H1 (cell line): ENCODE data around the gene PDE1C.

Experiments
- CREB1 ChIP-seq: IDR thresholded peaks from 2 replicates; pipeline ENCODE4 v1.6.1; 2012; ENCODE audit warnings: inconsistent platforms
- EZH2 ChIP-seq: fragments of 200-600 bp; sonication (generic); IDR thresholded peaks from 2 replicates; pipeline ENCODE4 v1.7.1; 2012; ENCODE audit warnings: low read depth, mild to moderate bottlenecking, moderate library complexity, low read length, inconsistent platforms; ENCODE audit not compliant: severe bottlenecking
- GTF2F1 ChIP-seq: IDR thresholded peaks from 2 replicates; pipeline ENCODE4 v1.6.1; 2012; ENCODE audit warnings: low read depth, low read length, improper control_type of control experiment, borderline replicate concordance
- POLR2A ChIP-seq, 2 experiments: IDR thresholded peaks; 1 replicate in 1 of 2; 2 replicates in 1 of 2; pipeline ENCODE4 v1.6.1; 2011; ENCODE audit warnings: low read depth in 2 of 2, low read length in 2 of 2, mild to moderate bottlenecking in 2 of 2; ENCODE audit errors: control extremely low read depth in 1 of 2
- POLR2AphosphoS5 ChIP-seq: IDR thresholded peaks from 2 replicates; pipeline ENCODE4 v1.6.1; 2011; ENCODE audit warnings: low read depth, low read length
- RBBP5 ChIP-seq: IDR thresholded peaks from 2 replicates; pipeline ENCODE4 v1.7.1; 2012; ENCODE audit warnings: low read depth, mild to moderate bottlenecking, inconsistent platforms, low read length, moderate library complexity, borderline replicate concordance
- SIRT6 ChIP-seq: IDR thresholded peaks from one replicate; pipeline ENCODE4 v1.7.1; 2012; ENCODE audit warnings: low read length, inconsistent platforms
- SIX5 ChIP-seq: IDR thresholded peaks from 2 replicates; pipeline ENCODE4 v1.6.1; 2011; ENCODE audit warnings: mild to moderate bottlenecking, low read depth, low read length
- SUZ12 ChIP-seq: fragments of 200-600 bp; sonication (generic); IDR thresholded peaks from 2 replicates; pipeline ENCODE4 v1.6.1; 2012; ENCODE audit warnings: mild to moderate bottlenecking, inconsistent platforms, low read length, moderate library complexity, mixed read lengths
- TAF1 ChIP-seq: IDR thresholded peaks from 2 replicates; pipeline ENCODE4 v1.6.1; 2011; ENCODE audit warnings: mild to moderate bottlenecking, low read depth, low read length
- TF ChIP-seq, protein P1 (sequence below): IDR thresholded peaks from 2 replicates; pipeline ENCODE4 v1.6.1; 2012; ENCODE audit warnings: inconsistent platforms
- TF ChIP-seq, protein P2 (sequence below): fragments of 300-600 bp; sonication (generic); IDR thresholded peaks from 2 replicates; pipeline ENCODE4 v1.7.1; 2012; ENCODE audit warnings: low read length, moderate library complexity, mild to moderate bottlenecking, inconsistent platforms; ENCODE audit not compliant: insufficient replicate concordance
- TF ChIP-seq, protein P3 (sequence below), 3 experiments: IDR thresholded peaks; 1 replicate in 2 of 3; 2 replicates in 1 of 3; pipeline versions ENCODE4 v1.5.1 to v1.6.1; 2011; ENCODE audit warnings: low read length in 3 of 3, mild to moderate bottlenecking in 3 of 3, inconsistent platforms in 2 of 3, low read depth in 1 of 3, moderate library complexity in 1 of 3; ENCODE audit not compliant: insufficient read depth in 1 of 3; ENCODE audit errors: control extremely low read depth in 1 of 3

DNA sequence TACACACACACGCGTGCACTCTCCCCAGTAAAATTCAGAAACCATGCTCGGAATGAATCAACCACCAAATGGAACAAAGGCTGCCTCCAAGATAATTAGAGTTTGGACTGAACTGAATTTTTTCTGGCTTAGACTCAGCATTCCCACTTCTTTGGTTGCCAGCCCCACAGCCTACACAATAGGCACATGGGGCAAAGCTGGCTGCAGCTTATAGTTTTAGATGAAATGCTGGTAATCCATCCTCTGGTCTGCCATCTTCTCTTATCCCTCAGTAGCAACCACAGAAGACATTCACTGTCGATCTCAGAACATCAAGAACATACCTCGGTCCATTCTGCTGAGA is 44.2 kb downstream of the PDE1C start:
- TF ChIP-seq TAF1 (no peak), CREB1 (no peak), POLR2A (IDR thresholded peaks at IDR 0.05; ENCODE audit: control extremely low read depth in 1 of 2, low read depth in 2 of 2, low read length in 2 of 2) (no peak), SIRT6 (no peak), SIX5 (no peak), POLR2AphosphoS5 (no peak), RBBP5 (no peak), SUZ12 (no peak), GTF2F1 (no peak), EZH2 (no peak)
- TF ChIP-seq, protein P1, sequence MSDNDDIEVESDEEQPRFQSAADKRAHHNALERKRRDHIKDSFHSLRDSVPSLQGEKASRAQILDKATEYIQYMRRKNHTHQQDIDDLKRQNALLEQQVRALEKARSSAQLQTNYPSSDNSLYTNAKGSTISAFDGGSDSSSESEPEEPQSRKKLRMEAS, result no peak
- TF ChIP-seq, protein P2, sequence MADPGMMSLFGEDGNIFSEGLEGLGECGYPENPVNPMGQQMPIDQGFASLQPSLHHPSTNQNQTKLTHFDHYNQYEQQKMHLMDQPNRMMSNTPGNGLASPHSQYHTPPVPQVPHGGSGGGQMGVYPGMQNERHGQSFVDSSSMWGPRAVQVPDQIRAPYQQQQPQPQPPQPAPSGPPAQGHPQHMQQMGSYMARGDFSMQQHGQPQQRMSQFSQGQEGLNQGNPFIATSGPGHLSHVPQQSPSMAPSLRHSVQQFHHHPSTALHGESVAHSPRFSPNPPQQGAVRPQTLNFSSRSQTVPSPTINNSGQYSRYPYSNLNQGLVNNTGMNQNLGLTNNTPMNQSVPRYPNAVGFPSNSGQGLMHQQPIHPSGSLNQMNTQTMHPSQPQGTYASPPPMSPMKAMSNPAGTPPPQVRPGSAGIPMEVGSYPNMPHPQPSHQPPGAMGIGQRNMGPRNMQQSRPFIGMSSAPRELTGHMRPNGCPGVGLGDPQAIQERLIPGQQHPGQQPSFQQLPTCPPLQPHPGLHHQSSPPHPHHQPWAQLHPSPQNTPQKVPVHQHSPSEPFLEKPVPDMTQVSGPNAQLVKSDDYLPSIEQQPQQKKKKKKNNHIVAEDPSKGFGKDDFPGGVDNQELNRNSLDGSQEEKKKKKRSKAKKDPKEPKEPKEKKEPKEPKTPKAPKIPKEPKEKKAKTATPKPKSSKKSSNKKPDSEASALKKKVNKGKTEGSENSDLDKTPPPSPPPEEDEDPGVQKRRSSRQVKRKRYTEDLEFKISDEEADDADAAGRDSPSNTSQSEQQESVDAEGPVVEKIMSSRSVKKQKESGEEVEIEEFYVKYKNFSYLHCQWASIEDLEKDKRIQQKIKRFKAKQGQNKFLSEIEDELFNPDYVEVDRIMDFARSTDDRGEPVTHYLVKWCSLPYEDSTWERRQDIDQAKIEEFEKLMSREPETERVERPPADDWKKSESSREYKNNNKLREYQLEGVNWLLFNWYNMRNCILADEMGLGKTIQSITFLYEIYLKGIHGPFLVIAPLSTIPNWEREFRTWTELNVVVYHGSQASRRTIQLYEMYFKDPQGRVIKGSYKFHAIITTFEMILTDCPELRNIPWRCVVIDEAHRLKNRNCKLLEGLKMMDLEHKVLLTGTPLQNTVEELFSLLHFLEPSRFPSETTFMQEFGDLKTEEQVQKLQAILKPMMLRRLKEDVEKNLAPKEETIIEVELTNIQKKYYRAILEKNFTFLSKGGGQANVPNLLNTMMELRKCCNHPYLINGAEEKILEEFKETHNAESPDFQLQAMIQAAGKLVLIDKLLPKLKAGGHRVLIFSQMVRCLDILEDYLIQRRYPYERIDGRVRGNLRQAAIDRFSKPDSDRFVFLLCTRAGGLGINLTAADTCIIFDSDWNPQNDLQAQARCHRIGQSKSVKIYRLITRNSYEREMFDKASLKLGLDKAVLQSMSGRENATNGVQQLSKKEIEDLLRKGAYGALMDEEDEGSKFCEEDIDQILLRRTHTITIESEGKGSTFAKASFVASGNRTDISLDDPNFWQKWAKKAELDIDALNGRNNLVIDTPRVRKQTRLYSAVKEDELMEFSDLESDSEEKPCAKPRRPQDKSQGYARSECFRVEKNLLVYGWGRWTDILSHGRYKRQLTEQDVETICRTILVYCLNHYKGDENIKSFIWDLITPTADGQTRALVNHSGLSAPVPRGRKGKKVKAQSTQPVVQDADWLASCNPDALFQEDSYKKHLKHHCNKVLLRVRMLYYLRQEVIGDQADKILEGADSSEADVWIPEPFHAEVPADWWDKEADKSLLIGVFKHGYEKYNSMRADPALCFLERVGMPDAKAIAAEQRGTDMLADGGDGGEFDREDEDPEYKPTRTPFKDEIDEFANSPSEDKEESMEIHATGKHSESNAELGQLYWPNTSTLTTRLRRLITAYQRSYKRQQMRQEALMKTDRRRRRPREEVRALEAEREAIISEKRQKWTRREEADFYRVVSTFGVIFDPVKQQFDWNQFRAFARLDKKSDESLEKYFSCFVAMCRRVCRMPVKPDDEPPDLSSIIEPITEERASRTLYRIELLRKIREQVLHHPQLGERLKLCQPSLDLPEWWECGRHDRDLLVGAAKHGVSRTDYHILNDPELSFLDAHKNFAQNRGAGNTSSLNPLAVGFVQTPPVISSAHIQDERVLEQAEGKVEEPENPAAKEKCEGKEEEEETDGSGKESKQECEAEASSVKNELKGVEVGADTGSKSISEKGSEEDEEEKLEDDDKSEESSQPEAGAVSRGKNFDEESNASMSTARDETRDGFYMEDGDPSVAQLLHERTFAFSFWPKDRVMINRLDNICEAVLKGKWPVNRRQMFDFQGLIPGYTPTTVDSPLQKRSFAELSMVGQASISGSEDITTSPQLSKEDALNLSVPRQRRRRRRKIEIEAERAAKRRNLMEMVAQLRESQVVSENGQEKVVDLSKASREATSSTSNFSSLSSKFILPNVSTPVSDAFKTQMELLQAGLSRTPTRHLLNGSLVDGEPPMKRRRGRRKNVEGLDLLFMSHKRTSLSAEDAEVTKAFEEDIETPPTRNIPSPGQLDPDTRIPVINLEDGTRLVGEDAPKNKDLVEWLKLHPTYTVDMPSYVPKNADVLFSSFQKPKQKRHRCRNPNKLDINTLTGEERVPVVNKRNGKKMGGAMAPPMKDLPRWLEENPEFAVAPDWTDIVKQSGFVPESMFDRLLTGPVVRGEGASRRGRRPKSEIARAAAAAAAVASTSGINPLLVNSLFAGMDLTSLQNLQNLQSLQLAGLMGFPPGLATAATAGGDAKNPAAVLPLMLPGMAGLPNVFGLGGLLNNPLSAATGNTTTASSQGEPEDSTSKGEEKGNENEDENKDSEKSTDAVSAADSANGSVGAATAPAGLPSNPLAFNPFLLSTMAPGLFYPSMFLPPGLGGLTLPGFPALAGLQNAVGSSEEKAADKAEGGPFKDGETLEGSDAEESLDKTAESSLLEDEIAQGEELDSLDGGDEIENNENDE, result no peak
- TF ChIP-seq, protein P3, sequence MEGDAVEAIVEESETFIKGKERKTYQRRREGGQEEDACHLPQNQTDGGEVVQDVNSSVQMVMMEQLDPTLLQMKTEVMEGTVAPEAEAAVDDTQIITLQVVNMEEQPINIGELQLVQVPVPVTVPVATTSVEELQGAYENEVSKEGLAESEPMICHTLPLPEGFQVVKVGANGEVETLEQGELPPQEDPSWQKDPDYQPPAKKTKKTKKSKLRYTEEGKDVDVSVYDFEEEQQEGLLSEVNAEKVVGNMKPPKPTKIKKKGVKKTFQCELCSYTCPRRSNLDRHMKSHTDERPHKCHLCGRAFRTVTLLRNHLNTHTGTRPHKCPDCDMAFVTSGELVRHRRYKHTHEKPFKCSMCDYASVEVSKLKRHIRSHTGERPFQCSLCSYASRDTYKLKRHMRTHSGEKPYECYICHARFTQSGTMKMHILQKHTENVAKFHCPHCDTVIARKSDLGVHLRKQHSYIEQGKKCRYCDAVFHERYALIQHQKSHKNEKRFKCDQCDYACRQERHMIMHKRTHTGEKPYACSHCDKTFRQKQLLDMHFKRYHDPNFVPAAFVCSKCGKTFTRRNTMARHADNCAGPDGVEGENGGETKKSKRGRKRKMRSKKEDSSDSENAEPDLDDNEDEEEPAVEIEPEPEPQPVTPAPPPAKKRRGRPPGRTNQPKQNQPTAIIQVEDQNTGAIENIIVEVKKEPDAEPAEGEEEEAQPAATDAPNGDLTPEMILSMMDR (IDR thresholded peaks at IDR 0.05; ENCODE audit: control extremely low read depth in 1 of 3, insufficient read depth in 1 of 3, low read depth in 1 of 3, low read length in 3 of 3), result no peak
